Measurements from ENCODE around the gene ARFGEF3. TPM values are rescaled to one million over a fixed set of nuclear protein-coding genes. Genes with fewer than 3 reads are reported as not detected.

The ARFGEF3 gene
- total RNA-seq, 2 donors from 2014 or later: 0.03 TPM; not detected in 1

GRCh38 chr6:138331984-138332383 lies 170.2 kb downstream of the ARFGEF3 start:
- no peaks in the 10 kb centered on the region for H3K36me3 Mint-ChIP-seq (ENCODE audit: low read depth)
- no peak for DNase-seq
- no peak for ATAC-seq
- no peaks in the 10 kb centered on the region for H3K9me3 ChIP-seq (ENCODE audit: control insufficient read depth, low read length, poor library complexity, severe bottlenecking)
- peaks cover 39% of the 10 kb centered on the region for H3K27me3 Mint-ChIP-seq
- no peak overlapping the region for H3K27ac Mint-ChIP-seq
- H3K4me3 Mint-ChIP-seq: no peak overlapping the region
- H3K4me1 Mint-ChIP-seq: no peaks in the 10 kb centered on the region

- Mint-ChIP-seq H3K27ac (no peak overlapping the region), H3K4me1 (no peaks in the 10 kb centered on the region), H3K36me3 (ENCODE audit: low read depth) (no peaks in the 10 kb centered on the region), H3K27me3 (peaks cover 35% of the 10 kb centered on the region), H3K4me3 (no peak overlapping the region)
- no peaks in the 10 kb centered on the region for H3K9me3 ChIP-seq (ENCODE audit: control insufficient read depth, low read length, poor library complexity, severe bottlenecking)
- ATAC-seq (no peak), DNase-seq (no peak)
Observed at GRCh38 chr6:138334000-138334399, 172.3 kb downstream of the ARFGEF3 start.

GRCh38 chr6:138334963-138335362 lies 173.2 kb downstream of the ARFGEF3 start:
- peaks cover 2% of the 10 kb centered on the region for H3K4me1 Mint-ChIP-seq
- no peak overlapping the region for H3K4me3 Mint-ChIP-seq
- H3K27me3 Mint-ChIP-seq: peaks cover 41% of the 10 kb centered on the region

GRCh38 chr6:138336221-138336620 lies 174.5 kb downstream of the ARFGEF3 start:
- ATAC-seq: no peak
- H3K36me3 Mint-ChIP-seq (ENCODE audit: low read depth): no peaks in the 10 kb centered on the region

More at GRCh38 chr6:138334963-138335362, 173.2 kb downstream of the ARFGEF3 start:
- no peak overlapping the region for H3K27ac Mint-ChIP-seq
- no peaks in the 10 kb centered on the region for H3K36me3 Mint-ChIP-seq (ENCODE audit: low read depth)
- DNase-seq (no peak), ATAC-seq (no peak)
- no peaks in the 10 kb centered on the region for H3K9me3 ChIP-seq (ENCODE audit: control insufficient read depth, low read length, poor library complexity, severe bottlenecking)

GRCh38 chr6:138337076-138337475 lies 175.3 kb downstream of the ARFGEF3 start:
- H3K9me3 ChIP-seq (ENCODE audit: control insufficient read depth, low read length, poor library complexity, severe bottlenecking): no peaks in the 10 kb centered on the region
- Mint-ChIP-seq H3K4me3 (no peak overlapping the region), H3K36me3 (ENCODE audit: low read depth) (no peaks in the 10 kb centered on the region), H3K27me3 (peaks cover 46% of the 10 kb centered on the region), H3K4me1 (peaks cover 2% of the 10 kb centered on the region), H3K27ac (no peak overlapping the region)
- DNase-seq (no peak), ATAC-seq (no peak)

More at GRCh38 chr6:138336221-138336620, 174.5 kb downstream of the ARFGEF3 start:
- Mint-ChIP-seq H3K27ac (no peak overlapping the region), H3K4me3 (no peak overlapping the region), H3K27me3 (peaks cover 46% of the 10 kb centered on the region), H3K4me1 (peaks cover 2% of the 10 kb centered on the region)
- H3K9me3 ChIP-seq (ENCODE audit: control insufficient read depth, low read length, poor library complexity, severe bottlenecking): no peaks in the 10 kb centered on the region
- DNase-seq: no peak

GRCh38 chr6:138339024-138339423 lies 177.3 kb downstream of the ARFGEF3 start:
- DNase-seq (no peak), ATAC-seq (no peak)
- peaks cover 2% of the 10 kb centered on the region for H3K4me1 Mint-ChIP-seq
- no peak overlapping the region for H3K27ac Mint-ChIP-seq
- H3K9me3 ChIP-seq (ENCODE audit: control insufficient read depth, low read length, poor library complexity, severe bottlenecking): no peaks in the 10 kb centered on the region
- no peak overlapping the region for H3K4me3 Mint-ChIP-seq
- H3K36me3 Mint-ChIP-seq (ENCODE audit: low read depth): peaks cover 2% of the 10 kb centered on the region
- H3K27me3 Mint-ChIP-seq: peaks cover 45% of the 10 kb centered on the region

- H3K4me1 Mint-ChIP-seq: peaks cover 2% of the 10 kb centered on the region
- H3K9me3 ChIP-seq (ENCODE audit: control insufficient read depth, low read length, poor library complexity, severe bottlenecking): no peaks in the 10 kb centered on the region
- H3K4me3 Mint-ChIP-seq: no peak overlapping the region
- DNase-seq: no peak
- peaks cover 28% of the 10 kb centered on the region for H3K27me3 Mint-ChIP-seq
- H3K27ac Mint-ChIP-seq: no peak overlapping the region
- no peak for ATAC-seq
- H3K36me3 Mint-ChIP-seq (ENCODE audit: low read depth): peaks cover 2% of the 10 kb centered on the region
Observed at GRCh38 chr6:138341176-138341575, 179.4 kb downstream of the ARFGEF3 start.

GRCh38 chr6:138343112-138343511 lies 181.4 kb downstream of the ARFGEF3 start:
- Mint-ChIP-seq H3K27ac (no peak overlapping the region), H3K36me3 (ENCODE audit: low read depth) (peaks cover 2% of the 10 kb centered on the region), H3K4me3 (no peak overlapping the region), H3K4me1 (peaks cover 5% of the 10 kb centered on the region), H3K27me3 (peaks cover 29% of the 10 kb centered on the region)
- H3K9me3 ChIP-seq (ENCODE audit: control insufficient read depth, low read length, poor library complexity, severe bottlenecking): no peaks in the 10 kb centered on the region
- ATAC-seq (no peak), DNase-seq (no peak)

- ATAC-seq (no peak), DNase-seq (no peak)
- H3K4me3 Mint-ChIP-seq: no peak overlapping the region
- H3K4me1 Mint-ChIP-seq: peaks cover 3% of the 10 kb centered on the region
- peaks cover 2% of the 10 kb centered on the region for H3K36me3 Mint-ChIP-seq (ENCODE audit: low read depth)
- H3K27ac Mint-ChIP-seq: no peak overlapping the region
- peaks cover 18% of the 10 kb centered on the region for H3K27me3 Mint-ChIP-seq
- H3K9me3 ChIP-seq (ENCODE audit: control insufficient read depth, low read length, poor library complexity, severe bottlenecking): no peaks in the 10 kb centered on the region
Observed at GRCh38 chr6:138345565-138346285, 184.0 kb downstream of the ARFGEF3 start.

GRCh38 chr6:138346302-138347195 lies 184.8 kb downstream of the ARFGEF3 start:
- H3K36me3 Mint-ChIP-seq (ENCODE audit: low read depth): peaks cover 2% of the 10 kb centered on the region
- no peak for DNase-seq
- ATAC-seq: no peak

GRCh38 chr6:138347864-138348263 lies 186.1 kb downstream of the ARFGEF3 start:
- H3K4me1 Mint-ChIP-seq: peaks cover 3% of the 10 kb centered on the region

More at GRCh38 chr6:138346302-138347195, 184.8 kb downstream of the ARFGEF3 start:
- H3K9me3 ChIP-seq (ENCODE audit: control insufficient read depth, low read length, poor library complexity, severe bottlenecking): no peaks in the 10 kb centered on the region
- Mint-ChIP-seq H3K4me3 (no peak overlapping the region), H3K27ac (no peak overlapping the region), H3K27me3 (peaks cover 18% of the 10 kb centered on the region), H3K4me1 (peaks cover 3% of the 10 kb centered on the region)

GRCh38 chr6:138349891-138350290 lies 188.2 kb downstream of the ARFGEF3 start:
- Mint-ChIP-seq H3K36me3 (ENCODE audit: low read depth) (no peaks in the 10 kb centered on the region), H3K4me3 (no peak overlapping the region), H3K27me3 (peaks cover 33% of the 10 kb centered on the region), H3K27ac (no peak overlapping the region), H3K4me1 (peaks cover 3% of the 10 kb centered on the region)
- no peaks in the 10 kb centered on the region for H3K9me3 ChIP-seq (ENCODE audit: control insufficient read depth, low read length, poor library complexity, severe bottlenecking)
- ATAC-seq: no peak
- DNase-seq: no peak

More at GRCh38 chr6:138347864-138348263, 186.1 kb downstream of the ARFGEF3 start:
- DNase-seq (no peak), ATAC-seq (no peak)
- H3K27me3 Mint-ChIP-seq: peaks cover 27% of the 10 kb centered on the region
- no peak overlapping the region for H3K27ac Mint-ChIP-seq
- no peaks in the 10 kb centered on the region for H3K9me3 ChIP-seq (ENCODE audit: control insufficient read depth, low read length, poor library complexity, severe bottlenecking)
- H3K4me3 Mint-ChIP-seq: no peak overlapping the region
- H3K36me3 Mint-ChIP-seq (ENCODE audit: low read depth): peaks cover 2% of the 10 kb centered on the region

- H3K27me3 Mint-ChIP-seq: peaks cover 29% of the 10 kb centered on the region
- no peaks in the 10 kb centered on the region for H3K4me1 Mint-ChIP-seq
- DNase-seq (no peak), ATAC-seq (no peak)
- H3K36me3 Mint-ChIP-seq (ENCODE audit: low read depth): no peaks in the 10 kb centered on the region
- H3K27ac Mint-ChIP-seq: no peak overlapping the region
- no peak overlapping the region for H3K4me3 Mint-ChIP-seq
- no peaks in the 10 kb centered on the region for H3K9me3 ChIP-seq (ENCODE audit: control insufficient read depth, low read length, poor library complexity, severe bottlenecking)
Observed at GRCh38 chr6:138357928-138358327, 196.2 kb downstream of the ARFGEF3 start.
